Activated gamma-delta T cell treated with anti-CD3 and anti-CD28 coated beads, Interleukin-2, amount 50 U/mL, for 16 hours (primary cell): ENCODE measurements around the gene AKAP7.
"Not testable (repeated sequence)": the region's sequence is repeated elsewhere in the genome, so short reads cannot be mapped to it uniquely, and the experiment has no call there.

Experiments
- DNase-seq: peaks from one replicate; pipeline ENCODE4 v3.0.0-alpha.2; 2020; ENCODE audit warnings: low read depth

The AKAP7 gene

GRCh38 chr6:131135244-131136020, at the start of gene AKAP7:
Gene AKAP7 (plus strand): TSS chr6:131135467. CDS start chr6:131135764, 297 bp downstream.
- DNase-seq, result peak; percentile 35

GRCh38 chr6:131090339-131090738, 44.9 kb upstream of the AKAP7 start:
- DNase-seq, result not testable (repeated sequence)

GRCh38 chr6:131091944-131092343, 43.3 kb upstream of the AKAP7 start:
- not testable (repeated sequence) for DNase-seq

GRCh38 chr6:131093334-131093733, 41.9 kb upstream of the AKAP7 start:
- DNase-seq, result no peak

- DNase-seq, result no peak
Observed at GRCh38 chr6:131096786-131097185, 38.5 kb upstream of the AKAP7 start.

- no peak for DNase-seq
Observed at GRCh38 chr6:131101911-131102680, 33.2 kb upstream of the AKAP7 start.

- DNase-seq, result no peak
Observed at GRCh38 chr6:131103296-131103695, 32.0 kb upstream of the AKAP7 start.

GRCh38 chr6:131103901-131104300, 31.4 kb upstream of the AKAP7 start:
- DNase-seq, result no peak

- no peak for DNase-seq
Observed at GRCh38 chr6:131107151-131107550, 28.1 kb upstream of the AKAP7 start.

- no peak for DNase-seq
Observed at GRCh38 chr6:131112249-131112648, 23.0 kb upstream of the AKAP7 start.

GRCh38 chr6:131115651-131116050, 19.6 kb upstream of the AKAP7 start:
- no peak for DNase-seq

GRCh38 chr6:131116321-131116720, 18.9 kb upstream of the AKAP7 start:
- no peak for DNase-seq

- no peak for DNase-seq
Observed at GRCh38 chr6:131116755-131117360, 18.4 kb upstream of the AKAP7 start.

- DNase-seq, result no peak
Observed at GRCh38 chr6:131117878-131118277, 17.4 kb upstream of the AKAP7 start.

GRCh38 chr6:131122007-131122406, 13.3 kb upstream of the AKAP7 start:
- DNase-seq, result no peak

- DNase-seq, result no peak
Observed at GRCh38 chr6:131122516-131122915, 12.8 kb upstream of the AKAP7 start.

- no peak for DNase-seq
Observed at GRCh38 chr6:131124336-131125071, 10.8 kb upstream of the AKAP7 start.

GRCh38 chr6:131125431-131125830, 9.8 kb upstream of the AKAP7 start:
- no peak for DNase-seq

GRCh38 chr6:131129689-131130553, 5.3 kb upstream of the AKAP7 start:
- no peak for DNase-seq

GRCh38 chr6:131130554-131130940, 4.7 kb upstream of the AKAP7 start:
- no peak for DNase-seq

GRCh38 chr6:131132360-131132759, 2.9 kb upstream of the AKAP7 start:
- no peak for DNase-seq
